GF-D8 (cell line): ENCODE measurements around the gene CDH13.

Experiments used
- DNase-seq: peaks from one replicate; lab custom pipeline; 2025; lab: John Stamatoyannopoulos, UW

CDH13 gene

GRCh38 chr16:83515395-83515794, 888.6 kb downstream of the CDH13 start:
- DNase-seq = no peak

- DNase-seq = no peak
These were observed 890.2 kb downstream of the CDH13 start for GRCh38 chr16:83516931-83517330.

- no peak for DNase-seq
These were observed 890.6 kb downstream of the CDH13 start for GRCh38 chr16:83517398-83517797.

GRCh38 chr16:83520596-83520995, 893.8 kb downstream of the CDH13 start:
- no peak for DNase-seq

- no peak for DNase-seq
These were observed 903.5 kb downstream of the CDH13 start for GRCh38 chr16:83530293-83530692.

GRCh38 chr16:83532634-83533033, 905.9 kb downstream of the CDH13 start:
- no peak for DNase-seq

GRCh38 chr16:83533193-83533592, 906.4 kb downstream of the CDH13 start:
- DNase-seq = no peak

GRCh38 chr16:83538707-83539106, 911.9 kb downstream of the CDH13 start:
- DNase-seq = no peak

GRCh38 chr16:83539736-83540490, 913.1 kb downstream of the CDH13 start:
- no peak for DNase-seq

- DNase-seq = no peak
These were observed 914.5 kb downstream of the CDH13 start for GRCh38 chr16:83541231-83541630.

- DNase-seq = no peak
These were observed 915.7 kb downstream of the CDH13 start for GRCh38 chr16:83542491-83542890.

- DNase-seq = no peak
These were observed 922.8 kb downstream of the CDH13 start for GRCh38 chr16:83549316-83550182.

GRCh38 chr16:83550183-83550569, 923.4 kb downstream of the CDH13 start:
- no peak for DNase-seq

- no peak for DNase-seq
These were observed 925.5 kb downstream of the CDH13 start for GRCh38 chr16:83552228-83552627.

- no peak for DNase-seq
These were observed 926.2 kb downstream of the CDH13 start for GRCh38 chr16:83552930-83553329.

GRCh38 chr16:83554096-83554495, 927.3 kb downstream of the CDH13 start:
- no peak for DNase-seq

GRCh38 chr16:83554540-83554939, 927.8 kb downstream of the CDH13 start:
- DNase-seq = no peak

- DNase-seq = no peak
These were observed 935.1 kb downstream of the CDH13 start for GRCh38 chr16:83561876-83562275.

GRCh38 chr16:83568345-83568744, 941.6 kb downstream of the CDH13 start:
- DNase-seq = no peak

GRCh38 chr16:83574388-83574787, 947.6 kb downstream of the CDH13 start:
- no peak for DNase-seq

- DNase-seq = no peak
These were observed 950.4 kb downstream of the CDH13 start for GRCh38 chr16:83577078-83577745.

- no peak for DNase-seq
These were observed 951.4 kb downstream of the CDH13 start for GRCh38 chr16:83578171-83578570.

GRCh38 chr16:83579027-83579426, 952.3 kb downstream of the CDH13 start:
- no peak for DNase-seq
